WTC11 (cell line): ENCODE data around the gene SPATA2L. TPM values are rescaled to one million over a fixed set of nuclear protein-coding genes. Genes with fewer than 3 reads are reported as not detected.

Source experiments
- ATAC-seq: fragments of 200-7000 bp; cut with Tn5 transposase; 2 replicates; pipeline ENCODE4 v1.10.0; 2021; ENCODE audit warnings: mild to moderate bottlenecking, moderate library complexity
- CTCF ChIA-PET: fragments of 300-600 bp; sonication (Branson Sonifier 250); formaldehyde crosslinking; loops from one replicate; lab custom pipeline; 2021; ENCODE audit warnings: antibody characterized with exemption; lab: Charles Lee
- POLR2A ChIA-PET: fragments of 350-600 bp; sonication (Branson Sonifier 250); formaldehyde crosslinking; loops from one replicate; lab custom pipeline; 2021; ENCODE audit warnings: antibody characterized with exemption; lab: Charles Lee
- DNase-seq: peaks from one replicate; pipeline ENCODE4 v3.0.0; 2021; ENCODE audit warnings: low spot score
- H3K27ac Mint-ChIP-seq: 2 replicates; pipeline ENCODE4 v1.8.0; 2021; ENCODE audit warnings: mixed read lengths
- H3K27me3 Mint-ChIP-seq: 2 replicates; pipeline ENCODE4 v1.8.0; 2021; ENCODE audit warnings: low read depth, mild to moderate bottlenecking, moderate library complexity, mixed read lengths
- H3K36me3 Mint-ChIP-seq: 2 replicates; pipeline ENCODE4 v1.8.0; 2021; ENCODE audit warnings: mixed read lengths
- H3K4me1 Mint-ChIP-seq: 2 replicates; pipeline ENCODE4 v1.8.0; 2022; ENCODE audit warnings: mixed read lengths
- H3K4me3 Mint-ChIP-seq: 2 replicates; pipeline ENCODE4 v1.8.0; 2021; ENCODE audit warnings: mild to moderate bottlenecking, moderate library complexity, mixed read lengths
- H3K9me3 Mint-ChIP-seq: 2 replicates; pipeline ENCODE4 v1.8.0; 2021; ENCODE audit warnings: mixed read lengths
- ARID4B ChIP-seq: sonication (generic); formaldehyde crosslinking; IDR thresholded peaks from 2 replicates; pipeline ENCODE4 v1.8.0; 2023; ENCODE audit warnings: missing genetic modification reagents, mild to moderate bottlenecking, borderline replicate concordance
- CREB1 ChIP-seq: sonication (generic); formaldehyde crosslinking; IDR thresholded peaks from 2 replicates; pipeline ENCODE4 v1.8.0; 2023; ENCODE audit warnings: mild to moderate bottlenecking, missing genetic modification reagents
- ERG ChIP-seq: fragments of 250-450 bp; sonication (Bioruptor Pico); IDR thresholded peaks from 2 replicates; pipeline ENCODE4 v1.8.0; 2021; ENCODE audit warnings: mild to moderate bottlenecking
- FOXJ3 ChIP-seq: sonication (generic); formaldehyde crosslinking; IDR thresholded peaks from 2 replicates; pipeline ENCODE4 v1.9.0; 2021; ENCODE audit warnings: missing genetic modification reagents, mild to moderate bottlenecking, borderline replicate concordance
- FOXP1 ChIP-seq: sonication (generic); formaldehyde crosslinking; IDR thresholded peaks from 2 replicates; pipeline ENCODE4 v1.8.0; 2022; ENCODE audit warnings: missing genetic modification reagents, mild to moderate bottlenecking, moderate library complexity, borderline replicate concordance
- GRHL2 ChIP-seq: fragments of 250-450 bp; sonication (Bioruptor Pico); IDR thresholded peaks from 2 replicates; pipeline ENCODE4 v1.8.0; 2022; ENCODE audit warnings: mild to moderate bottlenecking, moderate library complexity; ENCODE audit not compliant: insufficient replicate concordance, severe bottlenecking
- NR2C2 ChIP-seq: sonication (generic); formaldehyde crosslinking; IDR thresholded peaks from 2 replicates; pipeline ENCODE4 v1.8.0; 2022; ENCODE audit warnings: mild to moderate bottlenecking, missing genetic modification reagents
- OVOL2 ChIP-seq: fragments of 250-450 bp; sonication (Bioruptor Pico); IDR thresholded peaks from 2 replicates; pipeline ENCODE4 v1.9.0; 2021; ENCODE audit warnings: mild to moderate bottlenecking, borderline replicate concordance
- RORB ChIP-seq: fragments of 250-450 bp; sonication (Bioruptor Pico); IDR thresholded peaks from 2 replicates; pipeline ENCODE4 v1.9.0; 2021; ENCODE audit warnings: mild to moderate bottlenecking
- SMAD3 ChIP-seq: sonication (generic); formaldehyde crosslinking; IDR thresholded peaks from 2 replicates; pipeline ENCODE4 v1.8.0; 2022; ENCODE audit warnings: missing genetic modification reagents, mild to moderate bottlenecking, borderline replicate concordance
- TP53 ChIP-seq: sonication (generic); formaldehyde crosslinking; IDR thresholded peaks from 2 replicates; pipeline ENCODE4 v1.8.1; 2023; ENCODE audit warnings: mild to moderate bottlenecking, missing genetic modification reagents
- ZBTB43 ChIP-seq: sonication (generic); formaldehyde crosslinking; IDR thresholded peaks from 2 replicates; pipeline ENCODE4 v1.8.1; 2023; ENCODE audit warnings: mild to moderate bottlenecking, missing genetic modification reagents
- ZMAT4 ChIP-seq: fragments of 250-450 bp; sonication (Bioruptor Pico); IDR thresholded peaks from 2 replicates; pipeline ENCODE4 v1.9.0; 2021; ENCODE audit warnings: mild to moderate bottlenecking
- ZNF138 ChIP-seq: sonication (generic); formaldehyde crosslinking; conservative IDR thresholded peaks from 2 replicates; pipeline ENCODE4 v1.8.1; 2022; ENCODE audit warnings: mild to moderate bottlenecking, moderate library complexity, missing genetic modification reagents
- ZNF263 ChIP-seq: sonication (generic); formaldehyde crosslinking; IDR thresholded peaks from 2 replicates; pipeline ENCODE4 v1.8.1; 2022; ENCODE audit warnings: low read depth, mild to moderate bottlenecking, moderate library complexity, missing genetic modification reagents
- total RNA-seq: library from RNA; stranded (reverse); gene quantifications from 3 replicates; pipeline ENCODE4 v1.2.3, GENCODE V29; 2021
- TF ChIP-seq, protein P1 (sequence below): sonication (generic); formaldehyde crosslinking; conservative IDR thresholded peaks from 2 replicates; pipeline ENCODE4 v1.8.1; 2023; ENCODE audit warnings: mild to moderate bottlenecking, low read depth, missing genetic modification reagents, moderate library complexity
- TF ChIP-seq, protein P2 (sequence below): fragments of 250-450 bp; sonication (Bioruptor Pico); IDR thresholded peaks from 2 replicates; pipeline ENCODE4 v1.9.0; 2021; ENCODE audit warnings: mild to moderate bottlenecking
- TF ChIP-seq, protein P3 (sequence below): sonication (generic); formaldehyde crosslinking; IDR thresholded peaks from 2 replicates; pipeline ENCODE4 v1.8.1; 2022; ENCODE audit warnings: missing genetic modification reagents, borderline replicate concordance

SPATA2L gene
- total RNA-seq, 1 experiment from 2014 or later: 15.7 TPM

DNA sequence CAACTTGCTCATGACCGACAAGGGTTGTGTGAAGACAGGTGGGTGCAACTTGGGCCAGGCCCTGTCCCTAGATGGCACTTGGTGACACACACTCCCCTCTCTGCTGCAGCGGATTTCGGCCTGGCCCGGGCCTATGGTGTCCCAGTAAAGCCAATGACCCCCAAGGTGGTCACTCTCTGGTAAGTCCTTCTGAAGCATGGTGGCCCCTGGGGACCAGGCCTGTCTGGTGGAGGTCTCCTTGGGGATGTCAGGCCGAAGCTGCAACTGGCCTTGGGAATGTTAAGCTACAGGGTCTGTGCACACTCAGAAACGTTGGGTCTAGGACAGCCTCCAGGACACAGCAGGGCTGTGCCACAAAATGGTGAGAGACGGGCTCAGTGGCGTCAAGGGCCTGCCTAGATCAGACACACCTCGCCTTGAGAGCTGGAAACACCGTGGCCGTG lies 8.2 kb downstream of the SPATA2L start:
- ChIA-PET POLR2A (no interaction called here), CTCF (no interaction called here)
- no peaks in the 10 kb centered on the region for H3K4me1 Mint-ChIP-seq
- H3K36me3 Mint-ChIP-seq: peaks cover 34% of the 10 kb centered on the region
- ATAC-seq: no peak
- no peaks in the 10 kb centered on the region for H3K27me3 Mint-ChIP-seq
- H3K27ac Mint-ChIP-seq: no peak overlapping the region
- H3K4me3 Mint-ChIP-seq: no peak overlapping the region
- TF ChIP-seq, protein P1, sequence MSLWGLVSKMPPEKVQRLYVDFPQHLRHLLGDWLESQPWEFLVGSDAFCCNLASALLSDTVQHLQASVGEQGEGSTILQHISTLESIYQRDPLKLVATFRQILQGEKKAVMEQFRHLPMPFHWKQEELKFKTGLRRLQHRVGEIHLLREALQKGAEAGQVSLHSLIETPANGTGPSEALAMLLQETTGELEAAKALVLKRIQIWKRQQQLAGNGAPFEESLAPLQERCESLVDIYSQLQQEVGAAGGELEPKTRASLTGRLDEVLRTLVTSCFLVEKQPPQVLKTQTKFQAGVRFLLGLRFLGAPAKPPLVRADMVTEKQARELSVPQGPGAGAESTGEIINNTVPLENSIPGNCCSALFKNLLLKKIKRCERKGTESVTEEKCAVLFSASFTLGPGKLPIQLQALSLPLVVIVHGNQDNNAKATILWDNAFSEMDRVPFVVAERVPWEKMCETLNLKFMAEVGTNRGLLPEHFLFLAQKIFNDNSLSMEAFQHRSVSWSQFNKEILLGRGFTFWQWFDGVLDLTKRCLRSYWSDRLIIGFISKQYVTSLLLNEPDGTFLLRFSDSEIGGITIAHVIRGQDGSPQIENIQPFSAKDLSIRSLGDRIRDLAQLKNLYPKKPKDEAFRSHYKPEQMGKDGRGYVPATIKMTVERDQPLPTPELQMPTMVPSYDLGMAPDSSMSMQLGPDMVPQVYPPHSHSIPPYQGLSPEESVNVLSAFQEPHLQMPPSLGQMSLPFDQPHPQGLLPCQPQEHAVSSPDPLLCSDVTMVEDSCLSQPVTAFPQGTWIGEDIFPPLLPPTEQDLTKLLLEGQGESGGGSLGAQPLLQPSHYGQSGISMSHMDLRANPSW (CRISPR knock-in tag): no peak
- TF ChIP-seq ARID4B (CRISPR knock-in tag) (no peak), OVOL2 (CRISPR knock-in tag) (no peak), RORB (CRISPR knock-in tag) (no peak), ZBTB43 (no peak), TP53 (CRISPR knock-in tag) (no peak), SMAD3 (CRISPR knock-in tag) (no peak), CREB1 (CRISPR knock-in tag) (no peak), ZNF263 (CRISPR knock-in tag) (no peak)
- TF ChIP-seq, all 79 proteins: peak for 0
- no peaks in the 10 kb centered on the region for H3K9me3 Mint-ChIP-seq
- DNase-seq: no peak

DNA sequence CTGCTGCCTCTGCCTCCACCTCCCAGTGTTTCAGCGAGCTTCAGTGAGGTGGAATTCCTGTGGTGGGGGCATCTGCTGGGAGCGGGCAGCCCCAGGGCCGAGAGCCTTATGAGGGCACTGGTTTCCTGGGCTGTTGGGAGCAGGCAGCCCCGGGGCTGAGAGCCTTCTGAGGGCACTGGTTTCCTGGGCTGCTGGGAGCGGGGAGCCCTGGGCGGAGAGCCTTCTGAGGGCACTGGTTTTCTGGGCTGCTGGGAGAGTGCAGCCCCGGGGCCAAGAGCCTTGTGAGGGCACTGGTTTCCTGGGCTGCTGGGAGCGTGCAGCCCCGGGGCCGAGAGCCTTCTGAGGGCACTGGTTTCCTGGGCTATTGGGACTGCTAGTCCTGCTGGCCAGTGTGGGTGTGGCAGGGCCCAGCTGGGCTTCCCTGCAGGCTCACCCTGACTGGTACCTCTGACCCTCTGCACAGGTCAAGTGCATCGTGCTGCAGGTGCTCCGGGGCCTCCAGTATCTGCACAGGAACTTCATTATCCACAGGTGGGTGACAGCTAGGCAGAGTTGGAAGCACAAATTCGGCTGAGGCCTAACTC lies 9.4 kb downstream of the SPATA2L start:
- ATAC-seq: no peak
- Mint-ChIP-seq H3K36me3 (peaks cover 34% of the 10 kb centered on the region), H3K4me1 (peaks cover 7% of the 10 kb centered on the region), H3K4me3 (no peak overlapping the region), H3K27me3 (no peaks in the 10 kb centered on the region), H3K27ac (no peak overlapping the region), H3K9me3 (no peaks in the 10 kb centered on the region)
- TF ChIP-seq FOXP1 (no peak), GRHL2 (CRISPR knock-in tag) (no peak), ZMAT4 (no peak), ZBTB43 (no peak), FOXJ3 (no peak), ERG (CRISPR knock-in tag) (no peak), NR2C2 (CRISPR knock-in tag) (no peak), ZNF138 (no peak)
- TF ChIP-seq, protein P2, sequence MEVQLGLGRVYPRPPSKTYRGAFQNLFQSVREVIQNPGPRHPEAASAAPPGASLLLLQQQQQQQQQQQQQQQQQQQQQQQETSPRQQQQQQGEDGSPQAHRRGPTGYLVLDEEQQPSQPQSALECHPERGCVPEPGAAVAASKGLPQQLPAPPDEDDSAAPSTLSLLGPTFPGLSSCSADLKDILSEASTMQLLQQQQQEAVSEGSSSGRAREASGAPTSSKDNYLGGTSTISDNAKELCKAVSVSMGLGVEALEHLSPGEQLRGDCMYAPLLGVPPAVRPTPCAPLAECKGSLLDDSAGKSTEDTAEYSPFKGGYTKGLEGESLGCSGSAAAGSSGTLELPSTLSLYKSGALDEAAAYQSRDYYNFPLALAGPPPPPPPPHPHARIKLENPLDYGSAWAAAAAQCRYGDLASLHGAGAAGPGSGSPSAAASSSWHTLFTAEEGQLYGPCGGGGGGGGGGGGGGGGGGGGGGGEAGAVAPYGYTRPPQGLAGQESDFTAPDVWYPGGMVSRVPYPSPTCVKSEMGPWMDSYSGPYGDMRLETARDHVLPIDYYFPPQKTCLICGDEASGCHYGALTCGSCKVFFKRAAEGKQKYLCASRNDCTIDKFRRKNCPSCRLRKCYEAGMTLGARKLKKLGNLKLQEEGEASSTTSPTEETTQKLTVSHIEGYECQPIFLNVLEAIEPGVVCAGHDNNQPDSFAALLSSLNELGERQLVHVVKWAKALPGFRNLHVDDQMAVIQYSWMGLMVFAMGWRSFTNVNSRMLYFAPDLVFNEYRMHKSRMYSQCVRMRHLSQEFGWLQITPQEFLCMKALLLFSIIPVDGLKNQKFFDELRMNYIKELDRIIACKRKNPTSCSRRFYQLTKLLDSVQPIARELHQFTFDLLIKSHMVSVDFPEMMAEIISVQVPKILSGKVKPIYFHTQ (CRISPR knock-in tag): no peak
- TF ChIP-seq, protein P3, sequence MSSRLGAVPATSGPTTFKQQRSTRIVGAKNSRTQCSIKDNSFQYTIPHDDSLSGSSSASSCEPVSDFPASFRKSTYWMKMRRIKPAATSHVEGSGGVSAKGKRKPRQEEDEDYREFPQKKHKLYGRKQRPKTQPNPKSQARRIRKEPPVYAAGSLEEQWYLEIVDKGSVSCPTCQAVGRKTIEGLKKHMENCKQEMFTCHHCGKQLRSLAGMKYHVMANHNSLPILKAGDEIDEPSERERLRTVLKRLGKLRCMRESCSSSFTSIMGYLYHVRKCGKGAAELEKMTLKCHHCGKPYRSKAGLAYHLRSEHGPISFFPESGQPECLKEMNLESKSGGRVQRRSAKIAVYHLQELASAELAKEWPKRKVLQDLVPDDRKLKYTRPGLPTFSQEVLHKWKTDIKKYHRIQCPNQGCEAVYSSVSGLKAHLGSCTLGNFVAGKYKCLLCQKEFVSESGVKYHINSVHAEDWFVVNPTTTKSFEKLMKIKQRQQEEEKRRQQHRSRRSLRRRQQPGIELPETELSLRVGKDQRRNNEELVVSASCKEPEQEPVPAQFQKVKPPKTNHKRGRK: no peak
- CTCF ChIA-PET: no interaction called here
- no peak for DNase-seq
- POLR2A ChIA-PET: no interaction called here
